CMK (cell line): ENCODE results near the gene CYP21A2.

ENCODE experiments used
- DNase-seq: peaks from one replicate; pipeline ENCODE4 v3.0.0-alpha.2; 2010; ENCODE audit warnings: low read depth

CYP21A2 gene

DNA sequence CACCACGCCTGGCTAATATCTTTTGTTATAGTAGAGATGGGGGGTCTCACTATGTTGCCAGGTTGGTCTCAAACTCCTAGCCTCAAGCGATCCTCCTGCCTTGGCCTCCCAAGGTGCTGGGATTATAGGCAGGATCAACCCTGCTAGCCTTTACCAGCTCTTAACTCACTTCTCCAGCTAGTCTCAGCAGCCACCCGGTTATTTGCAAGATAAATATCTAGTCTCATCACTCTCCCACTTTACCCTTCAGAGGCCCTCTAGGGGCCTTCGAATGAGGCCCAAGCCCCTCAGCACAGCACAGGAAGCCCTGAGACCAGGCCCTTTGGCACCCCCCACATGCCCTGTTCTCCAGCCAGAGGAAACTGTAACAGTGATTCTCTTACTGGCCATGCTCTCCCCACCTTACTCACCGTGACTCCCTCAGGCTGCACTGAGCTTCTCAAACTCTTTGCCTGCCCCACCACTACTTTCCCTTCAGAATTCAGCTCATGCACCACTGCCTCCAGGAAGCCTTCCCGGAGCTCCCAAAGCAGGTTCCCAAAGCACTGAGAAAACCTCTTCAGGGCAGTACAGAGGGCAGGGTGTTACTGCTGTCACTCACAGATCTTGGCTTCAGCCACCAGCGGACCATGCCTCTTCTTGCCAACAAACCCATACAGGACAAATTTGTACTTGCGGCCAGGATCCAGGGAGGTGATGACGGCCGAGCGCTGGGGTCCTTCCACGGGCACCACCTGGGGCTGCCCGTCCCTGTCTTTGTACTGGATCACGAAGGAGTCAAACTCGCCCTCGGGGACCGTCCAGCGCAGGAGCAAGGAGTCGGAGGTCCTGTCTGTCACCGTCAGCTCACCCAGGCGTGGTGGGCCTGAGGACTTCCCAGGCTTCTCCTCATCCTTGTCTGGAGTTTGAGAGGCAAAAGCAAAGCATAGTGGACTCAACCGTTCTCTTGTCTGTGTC is 45.9 kb downstream of the CYP21A2 start:
- no peak for DNase-seq

DNA sequence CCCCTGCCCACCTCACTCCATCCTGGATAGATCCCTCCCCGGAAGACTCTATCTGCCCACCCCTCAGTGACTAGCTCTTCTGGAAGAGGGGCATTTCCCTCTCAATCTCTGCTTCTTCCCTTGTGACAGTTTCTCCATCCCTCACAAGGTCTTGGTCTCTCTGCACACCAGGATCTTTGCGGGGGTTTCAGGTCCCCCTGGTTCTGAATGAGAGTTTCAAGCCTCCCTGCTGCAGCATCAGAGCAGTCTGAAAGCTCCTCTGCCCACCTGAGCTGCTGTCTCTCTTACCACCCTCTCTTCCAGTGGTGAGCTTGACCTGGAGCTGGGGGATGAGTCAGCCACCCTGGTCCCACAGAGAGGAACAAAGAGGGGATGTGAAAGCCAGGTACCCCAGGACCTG is 46.6 kb downstream of the CYP21A2 start:
- DNase-seq, result no peak

DNA sequence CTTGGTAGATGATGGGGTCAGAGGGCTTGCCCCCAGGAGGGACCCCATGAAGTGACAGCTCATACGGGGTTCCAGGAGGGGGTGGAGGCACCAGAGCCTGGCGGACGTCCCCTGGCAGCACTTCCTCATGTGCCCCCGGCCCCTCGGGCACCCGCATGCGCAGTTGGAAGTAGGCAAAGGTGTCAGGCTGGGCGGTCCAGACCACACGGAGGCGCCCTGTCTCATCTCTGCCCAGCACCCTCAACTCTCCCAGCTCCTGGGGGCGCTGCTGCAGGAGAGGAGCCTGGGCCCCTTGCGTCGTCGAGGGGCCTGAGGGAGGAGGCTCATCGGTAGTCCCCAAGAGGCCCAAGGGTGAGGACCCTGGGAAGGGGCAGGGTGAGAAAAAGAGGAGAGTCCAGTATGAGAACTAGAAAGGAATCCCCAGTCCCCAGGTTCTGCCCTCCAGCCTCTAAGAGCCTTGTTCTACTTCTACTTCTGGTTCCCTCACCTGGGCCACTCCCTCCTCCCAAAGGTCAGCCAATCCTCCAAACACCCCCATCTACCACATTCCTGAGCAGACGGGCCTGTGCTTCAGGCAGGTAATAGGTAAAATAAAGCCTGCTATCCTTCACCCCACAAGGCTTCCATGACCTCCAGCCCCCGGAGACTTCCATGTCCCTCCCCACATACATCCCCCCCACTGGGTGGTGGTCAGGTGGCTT is 47.7 kb downstream of the CYP21A2 start:
- no peak for DNase-seq

DNA sequence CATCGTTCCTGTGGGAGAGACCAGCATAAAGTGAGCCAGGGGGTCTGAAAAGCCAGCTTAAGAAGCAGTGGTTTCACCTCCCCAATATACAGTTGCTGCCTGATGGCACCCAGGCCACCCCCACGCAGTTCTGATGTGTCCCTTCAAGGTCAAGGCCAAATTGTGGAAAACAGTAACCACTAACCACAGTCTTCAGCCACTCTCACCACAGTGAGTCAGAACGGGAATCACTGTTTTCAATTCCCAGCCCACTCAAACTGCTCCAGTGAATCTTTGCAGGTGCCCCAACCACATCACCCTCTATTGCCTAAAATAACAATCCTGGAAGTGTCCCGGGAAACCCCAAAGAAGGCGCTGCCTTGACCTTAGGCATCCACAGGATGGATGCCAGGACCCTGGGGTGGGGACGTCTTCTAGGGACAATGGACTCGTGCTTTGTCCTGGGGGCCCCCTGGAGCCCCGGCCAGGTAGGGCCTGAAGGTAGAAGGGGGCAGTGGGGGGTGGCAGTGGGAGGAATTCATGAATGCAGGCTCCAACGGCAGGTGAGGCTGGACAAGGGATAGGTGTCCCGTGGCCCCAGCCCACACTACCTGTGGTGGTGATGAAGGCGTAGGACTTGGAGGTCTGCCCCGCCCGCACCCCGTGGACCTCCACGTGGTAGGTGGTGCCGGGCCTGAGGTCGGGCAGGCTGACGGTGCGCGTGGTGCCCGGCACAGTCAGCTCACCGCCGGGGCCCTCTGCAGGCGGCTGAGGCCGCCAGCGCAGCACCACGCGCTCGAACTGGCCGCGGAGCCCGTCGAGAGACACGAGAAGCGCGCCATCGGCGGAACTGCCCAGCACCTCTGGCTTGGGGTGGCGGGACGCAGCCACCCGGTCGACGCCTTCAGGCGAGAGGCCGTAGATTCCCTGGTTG is 48.7 kb downstream of the CYP21A2 start:
- DNase-seq, result no peak

DNA sequence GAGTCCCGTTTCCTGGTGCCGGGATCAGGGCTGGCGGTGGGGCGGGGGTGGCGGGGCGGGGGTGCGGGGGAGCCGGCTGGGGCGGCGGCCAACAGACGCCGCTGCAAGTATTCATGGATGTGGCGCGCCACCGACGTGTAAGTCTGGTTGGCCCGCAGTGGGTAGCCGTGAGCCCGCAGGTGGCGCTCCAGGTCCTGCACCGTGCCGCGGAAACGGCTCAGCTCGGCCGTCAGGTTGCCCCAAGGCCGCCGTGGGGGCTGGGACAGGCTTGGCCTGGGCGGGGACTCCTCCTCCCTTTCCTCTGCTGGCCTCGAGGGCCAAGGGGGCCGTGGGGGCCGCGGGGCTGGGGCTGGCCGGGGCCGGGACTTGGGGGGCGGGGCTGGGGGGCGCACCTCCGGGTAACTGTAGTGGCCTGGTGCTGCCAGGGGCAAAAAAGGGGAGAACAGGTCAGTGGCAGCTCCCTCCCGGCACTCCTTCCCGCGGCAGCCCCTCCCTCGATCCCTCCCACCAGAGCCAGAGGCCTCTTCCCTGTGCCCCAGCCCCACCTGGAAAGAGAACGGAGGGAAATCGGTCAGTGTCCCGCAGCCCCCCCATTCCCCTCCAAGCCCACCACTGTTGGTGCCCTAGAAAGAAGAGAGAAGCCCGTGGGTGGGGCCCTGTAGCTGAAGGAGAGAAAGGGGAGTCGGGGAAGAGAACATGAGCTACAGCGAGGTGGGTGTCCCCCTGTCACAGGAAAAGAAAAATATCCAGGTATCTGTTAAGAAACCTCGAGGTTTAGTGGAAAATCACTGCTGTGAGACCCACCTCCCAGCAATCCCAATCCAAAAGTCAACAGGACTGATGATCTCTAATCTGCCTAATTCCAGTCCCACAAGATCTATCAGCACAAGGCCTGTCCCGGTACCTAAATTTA is 49.6 kb downstream of the CYP21A2 start:
- DNase-seq, result no peak

DNA sequence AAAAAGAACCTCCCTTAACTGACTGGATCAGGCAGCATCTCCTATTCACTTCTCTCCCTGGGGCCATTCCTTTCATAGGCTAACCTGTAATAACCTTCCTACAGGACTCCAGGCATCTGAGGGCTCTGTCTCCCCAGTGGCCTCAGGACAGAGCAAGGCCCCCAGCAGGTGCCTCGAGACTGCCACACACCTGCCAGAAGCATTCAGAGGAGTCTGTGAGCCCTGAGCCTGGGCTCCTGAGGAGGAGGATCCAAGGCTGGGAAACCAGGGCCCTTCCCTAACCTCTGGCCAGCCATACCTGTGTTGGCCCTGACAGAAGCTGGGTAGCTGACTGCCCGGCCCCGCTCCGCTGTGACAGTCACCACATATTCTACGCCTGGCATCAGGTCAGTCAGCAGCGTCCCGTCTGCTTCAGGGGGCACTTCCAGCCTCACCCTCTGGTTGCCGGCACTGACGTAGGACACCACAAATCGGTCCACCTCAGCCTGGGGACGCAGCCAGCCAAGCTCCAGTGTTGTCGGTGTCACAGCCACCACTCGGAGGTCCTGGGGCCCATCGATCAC is 50.4 kb downstream of the CYP21A2 start:
- DNase-seq, result no peak

DNA sequence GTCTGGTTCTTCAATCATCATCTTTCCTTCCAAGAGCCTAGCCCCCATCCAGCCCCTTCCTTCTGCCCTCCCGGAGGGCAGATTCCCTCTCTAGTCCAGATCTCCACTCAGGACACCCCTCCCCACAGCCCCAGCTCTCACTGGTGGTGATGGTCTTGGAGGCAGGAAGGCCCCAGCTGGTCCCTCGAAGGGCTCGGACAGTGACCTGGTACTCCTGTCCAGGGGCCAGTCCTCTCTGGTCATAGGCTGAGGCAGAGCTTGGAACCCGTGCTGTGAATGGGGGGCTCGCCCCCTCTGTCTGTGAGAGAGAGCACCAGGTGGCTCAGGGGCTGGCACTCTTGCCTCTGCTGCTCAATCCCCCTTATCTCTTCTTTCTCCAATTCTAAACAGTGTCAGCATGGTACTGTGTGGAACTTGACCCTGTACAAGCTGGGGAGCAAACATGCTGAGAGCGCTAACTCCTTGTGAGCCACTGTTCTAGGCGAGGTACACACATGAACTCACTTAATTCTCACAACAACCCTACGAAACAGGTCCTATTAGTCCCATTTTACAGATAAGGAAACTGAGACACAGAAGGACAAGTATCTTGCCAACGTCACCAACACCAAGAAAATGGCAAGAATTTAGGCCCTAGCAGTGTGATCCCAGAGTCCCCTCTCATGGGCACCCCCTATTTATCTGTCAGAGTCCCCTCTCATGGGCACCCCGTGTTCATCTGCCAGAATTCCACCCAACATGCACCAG is 51.0 kb downstream of the CYP21A2 start:
- DNase-seq, result no peak
